Stimulated activated CD8-positive, alpha-beta memory T cell treated with anti-CD3 and anti-CD28 coated beads, Interleukin-2, amount 100 ng/mL, for 48 hours (primary cell): ENCODE data around the gene EFCAB5.
"Not testable (repeated sequence)": the region's sequence is repeated elsewhere in the genome, so short reads cannot be mapped to it uniquely, and the experiment has no call there.

ENCODE experiments used
- DNase-seq, 2 donors: peaks; one replicate each; pipeline ENCODE4 v3.0.0-alpha.2; 2020; ENCODE audit warnings: low read depth in 2 of 2

EFCAB5 gene

DNA sequence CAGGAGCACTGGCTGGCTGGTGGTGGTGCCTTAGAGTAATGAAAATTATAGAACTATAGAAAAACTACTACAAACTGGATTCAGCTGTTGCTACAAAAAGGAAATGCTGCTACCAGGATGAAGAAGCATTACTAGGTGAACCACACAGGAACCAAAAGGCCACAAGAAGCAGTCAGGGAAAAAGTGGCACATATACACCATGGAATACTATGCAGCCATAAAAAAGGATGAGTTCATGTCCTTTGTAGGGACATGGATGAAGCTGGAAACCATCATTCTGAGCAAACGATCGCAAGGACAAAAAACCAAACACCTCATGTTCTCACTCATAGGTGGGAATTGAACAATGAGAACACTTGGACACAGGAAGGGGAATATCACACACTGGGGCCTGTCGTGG lies 5.5 kb upstream of the EFCAB5 start:
- not testable (repeated sequence) for DNase-seq

GRCh38 chr17:29936724-29937123 lies 4.7 kb upstream of the EFCAB5 start:
- DNase-seq, result no peak

DNA sequence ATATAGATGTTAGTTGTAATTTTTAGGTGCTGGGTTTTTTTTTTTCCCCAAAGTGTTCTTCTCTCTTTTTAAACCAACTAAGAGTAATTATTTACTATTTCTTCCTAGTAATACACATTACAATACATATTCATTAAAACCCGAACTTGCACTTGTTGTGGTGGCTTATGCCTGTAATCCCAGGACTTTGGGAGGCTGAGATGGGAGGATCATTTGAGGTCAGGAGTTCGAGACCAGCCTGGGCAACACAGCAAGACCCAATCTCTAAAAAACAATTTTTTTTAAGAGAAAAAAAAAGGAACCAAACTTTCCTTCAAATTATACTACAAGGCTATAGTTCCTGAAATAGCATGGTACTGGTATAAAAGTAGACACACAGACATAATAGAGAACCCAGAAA lies 3.8 kb downstream of the EFCAB5 start:
- DNase-seq, result no peak

GRCh38 chr17:29948448-29949215 lies 7.2 kb downstream of the EFCAB5 start:
- no peak for DNase-seq

- DNase-seq, result no peak
Observed at GRCh38 chr17:29949696-29950095, 8.3 kb downstream of the EFCAB5 start.

DNA sequence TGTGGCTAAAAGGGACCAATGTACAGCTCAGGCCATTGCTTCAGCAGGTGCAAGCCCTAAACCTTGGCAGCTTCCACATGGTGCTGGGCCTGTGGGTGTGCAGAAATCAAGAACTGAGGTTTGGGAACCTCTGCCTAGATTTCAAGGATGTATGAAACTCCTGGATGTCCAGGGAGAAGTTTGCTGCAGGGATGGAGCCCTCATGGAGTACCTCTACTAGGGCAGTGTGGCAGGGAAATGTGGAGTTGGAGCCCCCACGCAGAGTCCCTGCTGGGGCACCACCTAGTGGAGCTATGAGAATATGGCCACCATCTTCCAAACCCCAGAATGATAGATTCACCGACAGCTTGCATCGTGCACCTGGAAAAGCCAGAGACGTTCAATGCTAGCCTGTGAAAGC lies 13.0 kb downstream of the EFCAB5 start:
- DNase-seq, result no peak

- no peak for DNase-seq
Observed at GRCh38 chr17:29956225-29956624, 14.8 kb downstream of the EFCAB5 start.

GRCh38 chr17:29957488-29957887 lies 16.1 kb downstream of the EFCAB5 start:
- DNase-seq, result not testable (repeated sequence)

- DNase-seq, result no peak
Observed at GRCh38 chr17:29958947-29959657, 17.7 kb downstream of the EFCAB5 start.

- no peak for DNase-seq
Observed at GRCh38 chr17:29959658-29960337, 18.4 kb downstream of the EFCAB5 start.

GRCh38 chr17:29962656-29963055 lies 21.2 kb downstream of the EFCAB5 start:
- DNase-seq, result no peak

GRCh38 chr17:29968271-29968670 lies 26.8 kb downstream of the EFCAB5 start:
- DNase-seq, result no peak

DNA sequence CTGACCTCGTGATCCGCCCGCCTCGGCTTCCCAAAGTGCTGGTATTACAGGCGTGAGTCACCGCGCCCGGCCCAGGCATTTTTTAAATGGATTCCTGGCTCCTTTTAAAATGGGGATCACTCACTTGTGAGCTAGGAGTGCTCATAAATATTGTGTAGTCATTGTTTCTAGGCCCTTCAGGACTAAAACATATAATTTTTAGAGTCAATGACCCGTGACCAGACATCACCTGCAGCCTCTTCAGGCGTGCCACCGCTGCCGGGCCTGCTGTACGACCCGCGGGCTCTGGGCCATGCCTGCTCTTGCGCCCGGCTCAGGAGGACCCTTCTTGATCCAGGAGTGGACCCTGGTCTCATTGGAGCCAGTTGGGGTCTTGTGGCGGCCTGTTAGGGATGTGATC lies 30.8 kb downstream of the EFCAB5 start:
- no peak for DNase-seq

- no peak for DNase-seq
Observed at GRCh38 chr17:29973005-29973404, 31.6 kb downstream of the EFCAB5 start.

DNA sequence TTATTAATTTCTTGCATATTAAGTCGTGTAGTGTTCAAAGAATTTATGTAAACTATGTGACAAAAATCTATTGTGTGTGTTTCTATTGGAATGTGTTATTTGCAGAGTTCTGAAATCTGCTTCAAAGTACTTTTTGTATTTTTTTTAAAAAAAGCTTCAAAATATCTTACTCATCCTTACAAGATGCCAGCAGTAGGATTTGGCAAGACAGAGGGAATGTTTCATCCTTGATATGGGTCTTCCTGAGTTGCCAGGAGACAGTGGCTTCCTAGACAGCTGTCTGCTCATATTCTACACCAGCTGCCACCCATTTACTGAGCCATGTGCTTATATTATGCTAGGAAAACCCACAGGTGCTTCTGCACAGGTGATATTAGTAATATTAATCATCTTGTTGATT lies 36.4 kb downstream of the EFCAB5 start:
- DNase-seq, result no peak

DNA sequence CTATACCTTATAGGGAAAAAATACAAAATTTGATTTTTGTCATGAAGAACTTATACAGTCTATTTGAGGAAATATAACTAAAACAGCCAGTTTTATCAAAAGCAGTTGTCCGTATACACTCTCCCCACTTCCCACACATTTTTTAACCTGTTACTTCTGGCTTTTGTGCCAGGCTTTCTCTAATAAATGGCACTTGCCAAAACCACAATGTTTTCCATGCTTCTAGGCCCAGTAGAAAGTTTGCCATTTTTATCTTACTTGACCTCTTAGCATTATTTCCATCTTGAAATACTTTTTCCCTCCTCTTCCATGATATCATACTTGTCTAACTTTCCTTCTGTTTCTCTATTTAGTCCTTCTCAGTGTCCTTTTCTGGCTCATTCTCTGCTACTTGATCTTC lies 38.8 kb downstream of the EFCAB5 start:
- no peak for DNase-seq

DNA sequence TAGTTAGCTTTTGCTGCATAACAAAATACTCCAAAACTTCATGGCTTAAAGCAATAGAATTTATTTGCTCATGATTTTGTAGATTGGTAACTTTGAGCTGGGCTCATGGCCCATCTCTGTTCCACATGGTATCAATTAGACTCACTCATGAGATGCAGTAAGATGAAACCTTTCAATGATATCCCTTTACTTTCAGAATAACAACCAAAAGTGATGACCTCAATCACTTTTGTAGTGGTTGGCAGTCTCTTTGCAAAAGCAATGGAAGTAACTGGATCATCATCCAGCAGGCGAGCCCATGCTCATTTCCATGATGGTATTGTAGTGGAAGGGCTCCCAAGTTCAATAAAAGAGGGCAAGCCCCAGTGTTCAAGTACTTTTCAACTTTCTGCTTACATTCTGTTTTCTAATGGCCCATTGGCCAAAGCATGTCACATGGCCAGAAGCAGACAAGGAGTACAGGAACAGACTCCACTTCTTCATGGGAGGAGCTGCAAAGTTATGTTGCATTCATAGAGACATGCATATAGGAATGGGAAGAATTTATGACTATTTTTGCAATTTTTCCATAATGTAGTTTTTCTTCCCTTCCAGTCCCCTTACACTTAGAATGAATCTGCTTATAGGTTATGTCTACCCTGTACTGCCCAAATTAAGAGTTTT lies 41.7 kb downstream of the EFCAB5 start:
- no peak for DNase-seq

DNA sequence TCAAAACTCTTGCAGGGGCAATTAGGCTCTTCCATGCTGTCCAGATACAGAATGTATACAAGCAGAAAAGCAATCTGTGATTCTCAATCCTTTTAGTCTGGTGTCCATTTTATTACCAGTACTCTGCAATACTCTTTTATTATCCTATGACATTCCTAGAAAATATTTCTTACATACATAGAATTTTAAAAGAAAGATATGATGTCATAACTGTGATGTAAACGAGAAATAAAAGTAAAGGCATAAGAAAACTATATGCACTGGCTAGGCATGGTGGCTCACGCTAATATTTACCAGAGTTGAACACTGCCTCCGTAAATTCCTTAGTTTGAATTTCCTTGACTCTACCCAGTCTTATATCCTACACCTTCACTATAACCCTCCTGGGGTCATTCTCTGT lies 55.0 kb downstream of the EFCAB5 start:
- no peak for DNase-seq

- no peak for DNase-seq
Observed at GRCh38 chr17:30000001-30000754, 58.7 kb downstream of the EFCAB5 start.

GRCh38 chr17:30000755-30001257 lies 59.4 kb downstream of the EFCAB5 start:
- no peak for DNase-seq

DNA sequence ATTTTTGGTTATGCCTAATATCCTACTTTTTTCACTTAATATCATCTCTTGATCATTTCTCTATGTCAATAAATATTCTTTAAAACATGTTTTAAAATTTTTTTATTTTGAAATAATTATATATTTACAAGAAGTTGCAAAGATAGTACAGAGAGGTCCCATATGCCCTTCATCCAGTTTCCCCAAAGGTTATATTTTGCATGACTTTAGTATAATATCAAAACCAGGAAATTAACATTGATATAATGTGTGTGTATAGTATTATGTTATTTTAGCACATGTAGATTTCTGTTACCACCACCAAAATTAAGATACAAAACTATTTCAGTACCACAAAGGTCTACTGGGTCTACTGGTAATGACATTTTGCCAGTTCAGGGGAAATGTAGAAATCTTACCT lies 60.7 kb downstream of the EFCAB5 start:
- DNase-seq, result no peak
